ENCODE results near the gene WDFY2. TPM values are rescaled to one million over a fixed set of nuclear protein-coding genes. Genes with fewer than 3 reads are reported as not detected.

The WDFY2 gene
- total RNA-seq, 2 experiments from 2014 or later, result 12.7 to 15.5 TPM

- Mint-ChIP-seq H3K4me1 (peaks cover 35% of the 10 kb centered on the region), H3K27me3 (no peaks in the 10 kb centered on the region), H3K4me3 (no peak overlapping the region), H3K9me3 (no peaks in the 10 kb centered on the region), H3K27ac (no peak overlapping the region), H3K36me3 (no peaks in the 10 kb centered on the region)
- POLR2A ChIA-PET, result interaction anchor here (2.1 kb wide), 1 partner anchor 347 kb away, joined by 13 read pairs; the partner anchor contains the start of gene INTS6
- DNase-seq (no peak), ATAC-seq (ENCODE audit: low read depth) (no peak)
Observed at GRCh38 chr13:51800486-51800885, 216.2 kb downstream of the WDFY2 start.

DNA sequence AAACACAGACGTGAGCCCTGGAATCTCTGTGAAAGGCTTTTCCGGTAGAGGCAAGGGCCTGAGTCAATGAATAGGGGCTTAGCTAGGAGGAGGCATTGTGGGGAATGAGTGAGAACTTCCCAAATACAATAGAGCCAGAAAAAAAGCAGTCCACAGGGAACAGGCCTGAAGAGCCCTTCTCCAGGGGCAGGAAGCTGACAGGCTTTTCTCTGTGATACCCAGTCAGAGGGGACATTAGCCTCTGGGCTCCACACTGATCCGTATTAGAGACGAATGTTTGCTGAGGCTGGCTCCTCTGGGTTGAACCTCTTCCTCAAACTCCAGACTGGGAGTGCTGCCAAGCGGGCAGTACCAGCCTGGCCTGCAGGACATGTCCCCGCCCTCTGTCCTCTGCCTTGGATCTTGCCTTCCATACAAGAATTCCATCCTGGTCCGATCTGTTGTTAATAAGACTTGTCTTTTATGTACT lies 217.4 kb downstream of the WDFY2 start:
- Mint-ChIP-seq H3K4me1 (peaks cover 40% of the 10 kb centered on the region), H3K27ac (peak overlapping the region; percentile 99), H3K27me3 (no peaks in the 10 kb centered on the region), H3K9me3 (no peaks in the 10 kb centered on the region), H3K4me3 (no peak overlapping the region), H3K36me3 (no peaks in the 10 kb centered on the region)
- ATAC-seq (ENCODE audit: low read depth), result no peak
- DNase-seq, result no peak
- POLR2A ChIA-PET, result interaction anchor here (0.7 to 2.1 kb wide), 3 partner anchors 348 to 679 kb away, joined by 3 to 13 read pairs (median 4); partner anchors contain the start of gene INTS6

DNA sequence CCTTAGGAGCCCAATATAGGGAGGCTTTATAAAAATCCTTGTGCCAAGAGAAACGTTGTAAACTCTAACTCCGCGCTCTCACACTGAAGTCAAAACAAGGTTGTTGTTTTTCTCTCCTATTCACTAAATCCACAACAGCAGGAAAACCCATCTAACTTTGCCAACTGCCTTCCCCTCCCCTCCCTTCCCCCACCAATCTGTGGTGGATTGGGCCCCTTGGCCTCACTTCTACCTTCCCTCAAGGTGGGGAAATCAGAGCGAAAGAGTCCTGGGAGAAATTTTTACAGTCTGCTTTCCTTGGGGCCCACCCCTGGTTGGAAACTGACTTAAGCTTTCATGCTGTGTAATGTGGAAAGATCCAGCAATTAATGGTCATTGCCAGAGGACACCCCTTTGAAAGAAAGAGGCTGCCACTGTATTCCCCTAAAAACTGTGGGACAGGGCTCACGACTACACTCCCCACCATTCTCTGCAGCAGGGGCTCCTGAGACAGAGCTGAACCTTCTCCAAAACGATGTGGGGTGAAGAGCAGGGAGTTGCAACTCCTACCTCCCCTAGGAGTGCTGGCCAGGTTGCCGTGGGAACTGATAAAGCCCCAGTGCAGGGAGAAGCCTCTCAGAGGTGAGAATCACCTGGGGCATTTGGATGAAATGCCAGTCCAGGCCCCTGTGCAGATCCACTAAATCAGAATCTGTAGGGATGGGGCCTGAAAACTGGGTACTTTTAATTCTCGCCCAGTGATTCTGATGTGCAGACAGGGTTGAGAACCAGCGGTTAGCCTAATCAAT lies 218.6 kb downstream of the WDFY2 start:
- DNase-seq, result peak; percentile 50
- no peak for ATAC-seq (ENCODE audit: low read depth)
- Mint-ChIP-seq H3K36me3 (no peaks in the 10 kb centered on the region), H3K4me3 (peak overlapping the region; percentile 87), H3K27me3 (no peaks in the 10 kb centered on the region), H3K27ac (peak overlapping the region; percentile 99), H3K9me3 (no peaks in the 10 kb centered on the region), H3K4me1 (peaks cover 37% of the 10 kb centered on the region)
- POLR2A ChIA-PET, result interaction anchor here (0.9 to 2.0 kb wide), 7 partner anchors 11 to 350 kb away, joined by 3 to 18 read pairs (median 4); partner anchors contain the start of gene INTS6

DNA sequence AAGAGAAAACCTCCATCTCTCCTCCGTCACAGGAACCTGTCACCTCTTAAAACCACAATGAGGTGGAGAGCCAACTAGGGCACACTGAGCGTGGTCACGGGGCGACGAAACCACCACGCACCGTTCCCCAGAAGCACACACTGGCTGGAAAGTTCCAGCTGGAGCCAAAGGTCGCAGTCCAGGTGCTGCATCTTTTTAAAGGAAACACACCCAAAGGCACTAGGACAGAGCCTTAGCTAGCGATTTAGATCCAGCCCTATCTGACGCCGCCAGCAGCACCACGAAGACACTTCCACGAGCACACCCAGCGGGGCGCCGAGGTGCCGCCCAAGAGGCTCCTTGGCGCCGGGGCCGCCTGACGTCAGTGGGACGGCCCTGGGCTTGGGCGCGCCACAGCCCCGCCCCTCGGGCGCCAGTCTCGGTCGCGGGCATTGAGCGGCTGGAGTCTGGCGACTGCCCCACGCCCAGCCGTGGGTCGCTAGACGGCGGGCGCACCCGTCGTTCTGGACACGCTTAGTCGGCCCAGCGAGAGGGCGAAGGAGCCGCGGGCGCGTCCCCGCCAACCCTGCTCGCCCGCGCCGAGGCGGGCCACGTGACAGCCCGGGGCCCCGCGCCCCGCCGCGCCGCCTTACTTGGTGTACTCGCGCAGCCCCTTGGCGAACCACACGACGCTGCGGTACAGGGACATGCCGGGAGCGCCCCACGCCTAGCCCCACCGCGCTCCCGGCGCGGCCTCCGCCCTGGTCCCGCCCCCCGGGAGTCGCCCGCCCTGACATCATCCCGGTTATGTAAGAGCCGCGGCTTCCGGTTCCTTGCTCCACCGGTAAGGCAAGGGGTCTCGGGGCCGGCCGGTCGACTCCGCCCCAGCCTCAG lies 219.4 kb downstream of the WDFY2 start, which contains the start of gene DHRS12:
TSS of gene DHRS12 (minus strand) at position 742 of the 873 bp plus-strand sequence. CDS start 4,504 bp downstream, outside the sequence.
- peak; percentile 84 for ATAC-seq (ENCODE audit: low read depth)
- DNase-seq, result peak; percentile 91
- Mint-ChIP-seq H3K36me3 (no peaks in the 10 kb centered on the region), H3K4me1 (peaks cover 36% of the 10 kb centered on the region), H3K27me3 (no peaks in the 10 kb centered on the region), H3K4me3 (peak within 1 kb of the TSS; percentile 87), H3K9me3 (no peaks in the 10 kb centered on the region), H3K27ac (peak within 1 kb of the TSS; percentile 99)
- POLR2A ChIA-PET, result interaction anchor here (0.9 to 2.0 kb wide), 7 partner anchors 11 to 351 kb away, joined by 3 to 18 read pairs (median 4); partner anchors contain the start of gene INTS6

DNA sequence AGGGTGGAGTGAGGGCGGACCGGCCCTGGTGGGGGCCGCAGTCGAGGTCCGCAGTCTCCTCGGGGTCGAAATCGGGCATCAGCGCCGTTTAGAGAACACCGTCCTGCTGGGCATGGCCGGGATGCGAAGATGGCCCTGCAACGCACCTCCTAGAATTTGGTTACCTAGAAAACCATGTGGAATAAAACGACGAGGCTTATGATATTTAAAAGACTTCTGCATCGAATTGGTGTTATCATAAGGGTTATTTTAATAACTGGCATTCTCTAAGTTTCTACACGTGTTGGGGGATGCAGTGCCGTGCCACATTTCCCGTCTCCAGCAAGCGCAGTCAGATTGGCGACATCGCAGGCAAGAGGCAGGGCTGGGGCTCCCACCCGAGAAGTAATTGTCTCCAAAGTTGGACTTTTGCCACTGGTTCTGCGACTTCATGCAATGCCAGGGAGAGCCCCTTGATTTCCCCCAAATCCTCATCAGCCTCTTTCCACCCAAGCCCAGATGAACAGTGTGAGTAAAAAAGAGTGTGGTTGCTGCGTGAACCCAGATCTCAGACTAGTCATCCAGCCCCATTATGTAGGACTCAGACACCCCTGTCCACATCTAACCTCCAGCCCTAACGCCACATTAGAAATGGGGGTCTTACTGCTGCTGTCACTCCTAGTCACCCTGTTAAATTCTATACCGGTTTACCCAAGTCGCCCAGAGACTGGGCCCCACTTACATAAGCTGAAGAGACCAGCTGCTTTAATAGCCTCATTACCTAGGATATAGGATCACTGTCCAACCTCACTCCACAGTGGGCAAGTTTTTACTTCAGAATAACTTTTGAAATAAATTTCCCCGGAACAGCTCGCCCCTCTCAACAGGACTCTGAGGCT lies 220.3 kb downstream of the WDFY2 start:
- no peaks in the 10 kb centered on the region for H3K9me3 Mint-ChIP-seq
- ATAC-seq (ENCODE audit: low read depth), result no peak
- H3K4me1 Mint-ChIP-seq, result peaks cover 36% of the 10 kb centered on the region
- no peaks in the 10 kb centered on the region for H3K27me3 Mint-ChIP-seq
- DNase-seq, result peak; percentile 52
- peak overlapping the region; percentile 83 for H3K4me3 Mint-ChIP-seq
- no peaks in the 10 kb centered on the region for H3K36me3 Mint-ChIP-seq
- H3K27ac Mint-ChIP-seq, result peak overlapping the region; percentile 94
- POLR2A ChIA-PET, result interaction anchor here (1.3 to 1.6 kb wide), 2 partner anchors 11 to 352 kb away, joined by 4 to 8 read pairs; partner anchors contain the start of gene INTS6

DNA sequence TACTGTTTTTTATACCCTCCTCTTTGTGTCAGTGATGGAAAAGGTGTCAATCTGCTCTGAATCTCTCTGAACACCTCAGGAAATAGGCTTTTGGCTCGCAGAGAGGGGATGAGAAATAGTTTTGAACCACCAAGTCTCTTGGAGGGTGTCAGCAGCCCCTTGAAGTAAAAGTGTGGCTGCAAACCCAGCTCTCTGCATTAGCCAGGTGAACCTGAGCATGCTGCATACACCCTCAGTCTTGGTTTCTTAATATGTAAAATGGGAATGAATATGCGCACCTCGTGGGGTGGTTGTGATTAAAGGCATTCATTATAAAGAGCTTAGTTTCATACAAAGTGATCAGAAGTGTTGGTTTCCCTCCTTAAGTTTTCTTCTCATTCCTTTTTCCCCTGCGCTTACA lies 221.1 kb downstream of the WDFY2 start:
- ATAC-seq (ENCODE audit: low read depth) (no peak), DNase-seq (no peak)
- Mint-ChIP-seq H3K4me1 (peaks cover 36% of the 10 kb centered on the region), H3K9me3 (no peaks in the 10 kb centered on the region), H3K4me3 (peak overlapping the region; percentile 83), H3K27ac (peak overlapping the region; percentile 94), H3K36me3 (no peaks in the 10 kb centered on the region), H3K27me3 (no peaks in the 10 kb centered on the region)
- POLR2A ChIA-PET, result interaction anchor here (0.9 to 1.6 kb wide), 4 partner anchors 8 to 352 kb away, joined by 3 to 8 read pairs (median 4); partner anchors contain the start of gene INTS6

DNA sequence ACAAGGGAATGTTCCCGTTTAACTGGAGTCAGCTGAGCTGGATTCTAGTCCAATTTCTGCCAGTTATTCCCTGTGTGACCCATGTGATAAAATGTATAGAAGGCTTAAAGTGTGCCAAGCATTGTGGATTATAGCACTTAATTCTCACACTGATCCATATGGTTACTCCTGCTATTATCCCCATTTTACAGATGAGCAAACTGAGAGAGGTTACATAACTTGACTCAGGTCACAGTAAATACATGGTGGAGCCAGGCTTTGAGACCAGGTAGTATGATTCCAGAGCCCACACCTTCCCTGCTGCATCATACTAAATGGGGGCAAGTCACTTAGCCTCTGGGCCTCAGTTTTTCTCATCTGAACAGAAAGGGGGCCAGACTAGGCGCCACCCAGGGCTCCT lies 221.7 kb downstream of the WDFY2 start:
- H3K4me1 Mint-ChIP-seq, result peaks cover 36% of the 10 kb centered on the region

GRCh38 chr13:51806566-51806965 lies 222.3 kb downstream of the WDFY2 start:
- no peaks in the 10 kb centered on the region for H3K9me3 Mint-ChIP-seq
- no peaks in the 10 kb centered on the region for H3K27me3 Mint-ChIP-seq
- ATAC-seq (ENCODE audit: low read depth) (no peak), DNase-seq (no peak)
- peaks cover 35% of the 10 kb centered on the region for H3K4me1 Mint-ChIP-seq
- POLR2A ChIA-PET, result interaction anchor here (1.3 kb wide), 1 partner anchor 49 kb away, joined by 3 read pairs; no protein-coding TSS in a partner anchor
- no peak overlapping the region for H3K4me3 Mint-ChIP-seq
- no peak overlapping the region for H3K27ac Mint-ChIP-seq
- H3K36me3 Mint-ChIP-seq, result no peaks in the 10 kb centered on the region

More for the DNA sequence above, 221.7 kb downstream of the WDFY2 start:
- H3K27me3 Mint-ChIP-seq, result no peaks in the 10 kb centered on the region
- no peaks in the 10 kb centered on the region for H3K9me3 Mint-ChIP-seq
- no peak for DNase-seq
- H3K36me3 Mint-ChIP-seq, result no peaks in the 10 kb centered on the region
- no peak for ATAC-seq (ENCODE audit: low read depth)
- POLR2A ChIA-PET, result interaction anchor here (0.9 to 1.6 kb wide), 4 partner anchors 8 to 353 kb away, joined by 3 to 8 read pairs (median 4); partner anchors contain the start of gene INTS6
- H3K27ac Mint-ChIP-seq, result no peak overlapping the region
- no peak overlapping the region for H3K4me3 Mint-ChIP-seq

DNA sequence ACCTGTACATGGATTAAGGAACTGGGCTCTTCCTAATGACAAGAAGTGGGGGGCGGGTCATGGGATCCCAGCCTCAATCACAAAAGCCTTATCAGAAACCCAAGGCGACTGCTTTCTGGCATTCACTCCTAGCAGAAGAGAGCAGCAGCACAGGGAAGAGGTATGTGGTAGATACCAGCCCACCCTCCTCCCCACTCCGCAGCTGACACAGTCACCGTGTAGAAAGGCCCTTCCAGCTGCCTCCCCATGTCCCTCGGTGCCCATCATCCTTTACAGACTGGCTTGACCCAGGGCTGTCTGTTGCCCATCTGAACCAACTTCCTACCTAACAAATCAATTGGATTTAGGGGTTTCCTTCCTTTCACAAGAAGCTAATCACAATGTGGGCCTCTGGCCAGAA lies 222.8 kb downstream of the WDFY2 start:
- POLR2A ChIA-PET, result no interaction called here
- H3K27me3 Mint-ChIP-seq, result no peaks in the 10 kb centered on the region
- H3K4me1 Mint-ChIP-seq, result peaks cover 33% of the 10 kb centered on the region
- no peak overlapping the region for H3K4me3 Mint-ChIP-seq
- ATAC-seq (ENCODE audit: low read depth) (no peak), DNase-seq (no peak)
- H3K9me3 Mint-ChIP-seq, result no peaks in the 10 kb centered on the region
- no peaks in the 10 kb centered on the region for H3K36me3 Mint-ChIP-seq
- H3K27ac Mint-ChIP-seq, result no peak overlapping the region

DNA sequence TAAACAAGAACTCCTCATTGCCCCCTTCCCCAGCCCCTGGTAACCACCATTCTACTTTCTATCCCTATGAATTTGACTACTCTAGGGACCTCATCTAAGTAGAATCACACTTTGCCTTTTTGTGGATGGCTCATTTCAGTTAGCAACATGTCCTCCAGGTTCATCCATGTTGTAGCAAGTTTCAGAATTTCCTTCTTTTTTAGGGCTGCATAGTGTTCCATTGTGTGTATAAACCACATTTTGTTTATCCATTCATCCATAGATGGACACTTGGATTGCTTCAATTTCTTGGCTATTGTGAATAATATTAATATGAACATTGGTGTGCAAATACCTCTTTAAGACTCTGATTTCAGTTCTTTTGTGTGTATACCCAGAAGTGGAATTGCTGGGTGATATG lies 224.5 kb downstream of the WDFY2 start:
- POLR2A ChIA-PET, result no interaction called here
- DNase-seq, result no peak
- Mint-ChIP-seq H3K27me3 (no peaks in the 10 kb centered on the region), H3K27ac (no peak overlapping the region), H3K4me3 (no peak overlapping the region), H3K4me1 (peaks cover 18% of the 10 kb centered on the region), H3K9me3 (no peaks in the 10 kb centered on the region), H3K36me3 (no peaks in the 10 kb centered on the region)
- ATAC-seq (ENCODE audit: low read depth), result no peak

DNA sequence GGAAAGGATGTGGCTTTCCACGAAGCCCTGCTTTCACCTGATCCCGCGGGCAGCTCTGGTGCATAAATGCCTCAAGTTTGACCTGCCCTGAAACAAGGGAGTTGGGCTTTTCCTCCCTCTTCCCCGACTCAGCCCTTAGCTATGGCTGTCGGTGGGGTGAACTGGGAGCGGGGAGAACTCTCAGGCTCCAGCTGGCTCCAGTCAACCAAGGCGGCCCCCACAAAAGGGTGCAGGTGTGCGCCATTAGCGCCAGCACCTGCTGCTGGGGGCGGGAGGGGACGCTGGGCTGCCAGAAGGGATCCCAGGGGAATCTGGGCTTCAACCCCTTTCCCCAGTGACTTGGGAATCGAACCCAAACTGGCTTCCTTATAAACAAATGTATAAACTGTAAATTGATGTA lies 226.8 kb downstream of the WDFY2 start:
- Mint-ChIP-seq H3K36me3 (no peaks in the 10 kb centered on the region), H3K4me3 (no peak overlapping the region), H3K9me3 (no peaks in the 10 kb centered on the region), H3K4me1 (peaks cover 17% of the 10 kb centered on the region), H3K27me3 (no peaks in the 10 kb centered on the region), H3K27ac (no peak overlapping the region)
- ATAC-seq (ENCODE audit: low read depth) (no peak), DNase-seq (no peak)
- POLR2A ChIA-PET, result interaction anchor here (1.4 kb wide), 1 partner anchor 14 kb away, joined by 4 read pairs; no protein-coding TSS in a partner anchor

DNA sequence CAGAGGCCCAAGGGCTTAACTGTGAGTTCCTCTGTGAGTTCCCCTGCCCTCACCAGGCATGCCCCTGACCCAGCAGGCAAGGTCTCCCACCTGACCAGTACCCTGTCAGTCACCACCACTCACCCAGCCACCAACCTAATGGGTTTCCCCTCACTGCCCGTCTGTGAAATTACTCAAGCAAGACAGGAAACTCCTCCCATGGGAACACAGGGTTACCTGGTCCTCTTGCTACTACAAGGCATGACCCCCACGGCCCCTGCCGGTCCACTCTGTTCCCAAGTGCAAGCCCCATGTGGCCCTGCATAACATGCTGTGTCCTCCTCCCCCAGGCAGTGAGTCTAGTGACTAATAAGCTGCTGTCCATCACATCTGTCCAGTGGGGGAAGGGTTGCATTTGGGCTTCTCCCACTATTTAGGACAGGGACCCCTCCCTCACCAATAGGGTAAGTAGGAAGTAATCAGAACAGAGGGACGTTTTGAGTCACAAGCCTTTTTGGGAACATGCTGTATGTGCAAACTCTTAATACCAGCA lies 227.7 kb downstream of the WDFY2 start:
- no peaks in the 10 kb centered on the region for H3K27me3 Mint-ChIP-seq
- no peak overlapping the region for H3K27ac Mint-ChIP-seq
- H3K4me3 Mint-ChIP-seq, result no peak overlapping the region
- DNase-seq (no peak), ATAC-seq (ENCODE audit: low read depth) (no peak)
- no peaks in the 10 kb centered on the region for H3K36me3 Mint-ChIP-seq
- POLR2A ChIA-PET, result no interaction called here
- no peaks in the 10 kb centered on the region for H3K9me3 Mint-ChIP-seq
- peaks cover 19% of the 10 kb centered on the region for H3K4me1 Mint-ChIP-seq
